Thymus (tissue), 11 donors: ENCODE results near the gene ABCC4. TPM values are rescaled to one million over a fixed set of nuclear protein-coding genes. Genes with fewer than 3 reads are reported as not detected.

ENCODE experiments used
- DNase-seq, 9 donors: peaks; one replicate each; pipeline ENCODE4 v3.0.0-alpha.2; 2013; ENCODE audit warnings: low spot score in 9 of 9, low read depth in 6 of 9, missing footprints in 1 of 9
- H3K27ac ChIP-seq, 2 donors: one replicate each; pipeline ENCODE4 v1.5.1; 2013; ENCODE audit warnings: control low read depth in 1 of 2, low read depth in 1 of 2, low read length in 1 of 2, mild to moderate bottlenecking in 1 of 2, moderate library complexity in 1 of 2
- H3K27me3 ChIP-seq, 2 donors: one replicate each; pipeline ENCODE4 v1.5.1; 2013; ENCODE audit warnings: low read length in 1 of 2; ENCODE audit not compliant: control insufficient read depth in 2 of 2, insufficient read depth in 1 of 2
- H3K36me3 ChIP-seq, 2 donors: one replicate each; pipeline ENCODE4 v1.5.1; 2013; ENCODE audit warnings: low read length in 1 of 2, mild to moderate bottlenecking in 1 of 2, moderate library complexity in 1 of 2; ENCODE audit not compliant: control insufficient read depth in 2 of 2, insufficient read depth in 2 of 2
- H3K4me1 ChIP-seq, 2 donors: one replicate each; pipeline ENCODE4 v1.5.1; 2013; ENCODE audit warnings: low read length in 2 of 2; ENCODE audit not compliant: control insufficient read depth in 2 of 2, insufficient read depth in 2 of 2
- H3K4me3 ChIP-seq, 2 donors: one replicate each; pipeline ENCODE4 v1.5.1; 2013; ENCODE audit warnings: low read length in 2 of 2, control low read depth in 1 of 2, mild to moderate bottlenecking in 1 of 2
- H3K9me3 ChIP-seq, 2 donors: one replicate each; pipeline ENCODE4 v1.5.1; 2013; ENCODE audit warnings: low read length in 1 of 2, mild to moderate bottlenecking in 1 of 2; ENCODE audit not compliant: control insufficient read depth in 2 of 2, insufficient read depth in 1 of 2
- WGBS: extraction: QIAGEN DNeasy Blood & Tissue Kit; methylation state at CpG from one replicate; pipeline ENCODE4 v1.1.7; 2013; 5-methylcytosine and 5-hydroxymethylcytosine counted together
- polyA plus RNA-seq: library from polyadenylated mRNA; stranded (reverse); fragments of 200-250 nt; gene quantifications from one replicate; pipeline ENCODE4 v1.2.3, GENCODE V29; 2013
- total RNA-seq: library from RNA; stranded (reverse); fragments of 120-200 nt; gene quantifications from one replicate; pipeline ENCODE4 v1.2.4, GENCODE V29; 2013
- donor health status: healthy.

The ABCC4 gene
- total and polyA plus RNA-seq, 2 donors: 2.6 to 10.3 TPM

DNA sequence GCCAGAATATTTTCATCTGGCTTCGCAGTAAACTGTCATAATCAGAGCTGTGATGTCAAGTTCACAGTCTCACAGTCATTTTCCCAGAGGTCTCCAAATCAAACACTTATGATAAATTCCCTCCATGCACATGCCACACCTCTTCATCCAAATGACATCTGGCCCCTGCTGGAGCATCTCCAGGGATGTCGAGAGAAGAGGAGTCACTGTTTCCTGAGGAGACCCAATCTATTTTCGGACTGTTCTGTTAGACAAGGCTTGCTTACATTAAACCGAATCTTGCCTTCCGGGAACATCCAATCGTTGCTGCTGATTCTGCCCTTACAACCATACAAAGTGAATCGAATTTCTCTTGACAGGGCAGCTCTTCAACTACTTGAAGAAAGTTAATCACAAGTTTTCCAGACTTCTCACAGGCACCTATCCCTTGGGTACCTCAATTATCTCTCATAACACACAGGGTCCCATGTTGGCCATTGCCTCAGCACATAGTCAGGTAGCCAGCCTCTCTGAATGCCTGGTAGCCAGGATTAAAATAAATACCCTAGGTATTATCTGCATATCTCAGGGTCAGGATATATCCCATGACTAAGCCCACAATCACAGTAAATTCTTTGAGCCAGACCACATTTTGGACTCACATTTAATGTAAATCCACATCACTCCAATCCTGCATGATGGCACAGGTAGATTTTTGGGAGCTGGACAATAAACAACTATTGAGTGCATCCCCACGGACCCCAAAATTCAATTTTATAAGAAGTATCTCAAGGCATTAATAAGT, 182.5 kb downstream of the ABCC4 start:
- no peak for DNase-seq
- no peaks in the 10 kb centered on the region for H3K9me3 ChIP-seq
- WGBS: 95% methylated on average over 8 of the region's 8 CpGs
- no peaks in the 10 kb centered on the region for H3K4me1 ChIP-seq
- no peak overlapping the region for H3K4me3 ChIP-seq
- H3K36me3 ChIP-seq: no peaks in the 10 kb centered on the region
- no peaks in the 10 kb centered on the region for H3K27me3 ChIP-seq
- H3K27ac ChIP-seq: no peak overlapping the region

DNA sequence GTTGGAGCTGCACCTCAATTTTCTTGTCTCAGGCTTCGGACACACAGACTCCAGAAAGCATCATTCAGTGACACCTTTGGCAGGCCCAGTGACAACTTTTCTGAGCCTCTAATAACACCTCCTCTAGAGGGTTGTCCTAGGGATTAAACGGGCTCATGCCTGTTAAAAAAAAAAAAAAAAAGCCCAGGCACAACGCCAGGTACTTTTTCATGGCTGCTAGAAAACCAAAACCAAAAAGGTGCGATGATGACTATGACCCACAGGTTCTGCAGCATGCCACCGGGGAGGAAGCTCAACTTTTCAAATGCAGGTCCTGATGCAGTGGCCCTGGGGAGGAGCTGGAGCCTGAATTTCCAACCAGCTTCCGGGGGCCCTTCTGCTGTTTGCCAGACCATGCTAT, 184.2 kb downstream of the ABCC4 start:
- Histone ChIP-seq H3K27me3 (no peaks in the 10 kb centered on the region), H3K4me3 (no peak overlapping the region), H3K36me3 (no peaks in the 10 kb centered on the region), H3K9me3 (no peaks in the 10 kb centered on the region), H3K27ac (no peak overlapping the region), H3K4me1 (no peaks in the 10 kb centered on the region)
- 91% methylated on average over 6 of the region's 6 CpGs for WGBS
- DNase-seq: peak in 1 of 9 donors; percentile 22

DNA sequence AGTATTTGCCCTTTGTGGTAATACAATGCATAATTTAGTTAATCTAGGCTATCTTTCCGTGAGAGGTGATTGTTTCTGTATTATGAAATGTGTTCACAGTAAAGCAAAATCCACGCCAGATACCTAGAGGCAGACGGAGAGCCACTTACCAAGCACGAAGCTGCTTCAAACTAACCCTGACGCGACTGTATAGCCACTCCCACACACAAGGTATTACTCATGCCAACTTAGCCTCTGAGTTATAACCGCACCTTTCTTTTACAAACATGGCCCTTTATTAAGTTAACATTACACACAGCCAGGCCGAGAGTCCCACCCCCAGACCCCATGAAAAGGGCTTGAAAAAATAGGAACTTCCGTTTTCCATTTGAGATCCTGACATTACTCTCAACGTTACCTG, 185.7 kb downstream of the ABCC4 start:
- no peak for DNase-seq
- Histone ChIP-seq H3K4me1 (no peaks in the 10 kb centered on the region), H3K27me3 (no peaks in the 10 kb centered on the region), H3K36me3 (no peaks in the 10 kb centered on the region), H3K27ac (no peak overlapping the region), H3K4me3 (no peak overlapping the region), H3K9me3 (no peaks in the 10 kb centered on the region)
- WGBS: 98% methylated on average over 10 of the region's 10 CpGs

DNA sequence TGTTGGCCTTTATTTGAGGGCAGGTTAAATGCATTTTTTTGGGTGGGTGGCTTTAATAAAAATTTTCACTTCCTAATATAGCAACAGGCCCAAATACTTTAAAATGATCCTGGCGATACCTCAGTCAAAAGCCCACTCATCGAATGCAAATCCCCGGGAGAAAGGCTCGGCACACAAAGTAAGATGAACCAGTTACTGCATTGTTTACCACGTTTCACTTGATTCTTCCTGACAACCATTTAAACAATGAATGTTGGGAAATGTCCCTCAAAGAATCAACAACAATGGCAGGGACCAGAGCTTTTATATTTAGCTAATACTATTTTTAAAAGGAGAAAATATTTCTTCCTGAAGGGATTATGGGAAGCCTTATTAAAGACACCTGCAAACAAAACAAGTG, 187.7 kb downstream of the ABCC4 start:
- no peak overlapping the region for H3K27ac ChIP-seq
- WGBS: 95% methylated on average over 5 of the region's 5 CpGs
- H3K36me3 ChIP-seq: peaks cover 0 to 2% of the 10 kb centered on the region in 2 donors
- H3K4me1 ChIP-seq: no peaks in the 10 kb centered on the region
- H3K4me3 ChIP-seq: no peak overlapping the region
- DNase-seq: no peak
- H3K27me3 ChIP-seq: no peaks in the 10 kb centered on the region
- peaks cover 0 to 1% of the 10 kb centered on the region in 2 donors for H3K9me3 ChIP-seq

DNA sequence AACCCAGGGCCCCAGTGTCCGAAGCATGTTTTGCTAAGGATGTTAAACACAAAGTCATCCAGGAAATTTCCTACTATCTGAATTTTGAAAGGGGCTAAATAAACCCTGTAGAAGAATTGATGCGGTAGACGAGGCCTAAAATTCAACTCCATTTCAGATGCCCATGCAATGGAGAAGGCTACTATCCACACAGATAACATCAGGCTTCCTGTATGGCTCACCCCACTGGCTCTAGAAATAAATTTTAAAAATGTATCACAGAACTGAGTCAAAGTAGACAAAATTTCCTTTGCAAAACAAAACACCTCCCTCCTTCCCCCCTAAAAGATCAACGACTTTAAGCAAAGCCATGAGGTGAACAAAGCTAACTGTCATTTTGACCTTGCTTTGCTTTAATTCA, 188.4 kb downstream of the ABCC4 start:
- WGBS: 96% methylated on average over 4 of the region's 4 CpGs
- Histone ChIP-seq H3K4me1 (no peaks in the 10 kb centered on the region), H3K4me3 (no peak overlapping the region), H3K27me3 (no peaks in the 10 kb centered on the region), H3K9me3 (peaks cover 0 to 4% of the 10 kb centered on the region in 2 donors), H3K36me3 (peaks cover 0 to 2% of the 10 kb centered on the region in 2 donors), H3K27ac (no peak overlapping the region)
- DNase-seq: no peak

DNA sequence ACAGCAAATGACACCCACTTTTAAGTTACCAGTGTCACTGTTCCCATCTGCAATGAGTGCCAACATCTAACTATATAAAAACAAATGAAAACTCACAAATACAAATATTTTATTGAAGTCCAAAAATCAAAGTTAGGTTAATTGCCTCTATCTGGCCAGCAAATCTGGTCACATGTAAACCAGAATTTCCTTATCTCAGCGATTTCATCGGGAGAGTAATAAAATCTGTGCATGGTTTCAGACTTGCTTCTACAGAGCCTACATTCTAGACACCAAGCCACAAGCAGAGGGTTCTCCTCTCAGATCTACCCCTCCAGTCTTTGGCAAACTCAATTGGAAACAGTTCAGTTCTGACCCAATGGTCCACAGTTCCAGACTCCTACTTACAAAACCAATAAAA, 189.6 kb downstream of the ABCC4 start:
- Histone ChIP-seq H3K36me3 (peaks cover 0 to 2% of the 10 kb centered on the region in 2 donors), H3K9me3 (peaks cover 0 to 4% of the 10 kb centered on the region in 2 donors), H3K4me1 (no peaks in the 10 kb centered on the region), H3K27ac (no peak overlapping the region), H3K27me3 (no peaks in the 10 kb centered on the region), H3K4me3 (no peak overlapping the region)
- 84% methylated on average over 2 of the region's 2 CpGs for WGBS
- no peak for DNase-seq

DNA sequence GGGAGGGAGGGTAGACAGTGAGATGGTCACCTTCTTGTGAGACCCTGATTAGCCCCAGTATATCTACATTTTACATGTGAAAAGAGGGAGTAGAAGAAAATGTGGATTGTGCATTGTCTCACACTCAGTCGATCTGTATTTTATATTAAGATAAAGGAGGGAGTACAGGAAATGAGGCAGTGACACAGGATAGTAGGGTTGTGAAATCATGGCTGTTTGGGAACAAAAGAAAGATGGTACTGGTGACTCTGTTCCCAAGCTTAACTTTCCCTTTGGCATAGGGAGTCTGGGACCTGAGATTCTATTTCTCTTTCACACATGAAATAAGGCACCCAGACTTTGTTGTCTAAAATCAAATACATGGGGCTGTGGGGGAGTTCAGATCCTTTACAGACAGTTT, 194.7 kb downstream of the ABCC4 start:
- peaks cover 0 to 2% of the 10 kb centered on the region in 2 donors for H3K36me3 ChIP-seq
- H3K4me1 ChIP-seq: no peaks in the 10 kb centered on the region
- no peak overlapping the region for H3K27ac ChIP-seq
- 95% methylated on average over 1 of the region's 1 CpG for WGBS
- H3K4me3 ChIP-seq: no peak overlapping the region
- no peak for DNase-seq
- no peaks in the 10 kb centered on the region for H3K27me3 ChIP-seq
- peaks cover 0 to 4% of the 10 kb centered on the region in 2 donors for H3K9me3 ChIP-seq

DNA sequence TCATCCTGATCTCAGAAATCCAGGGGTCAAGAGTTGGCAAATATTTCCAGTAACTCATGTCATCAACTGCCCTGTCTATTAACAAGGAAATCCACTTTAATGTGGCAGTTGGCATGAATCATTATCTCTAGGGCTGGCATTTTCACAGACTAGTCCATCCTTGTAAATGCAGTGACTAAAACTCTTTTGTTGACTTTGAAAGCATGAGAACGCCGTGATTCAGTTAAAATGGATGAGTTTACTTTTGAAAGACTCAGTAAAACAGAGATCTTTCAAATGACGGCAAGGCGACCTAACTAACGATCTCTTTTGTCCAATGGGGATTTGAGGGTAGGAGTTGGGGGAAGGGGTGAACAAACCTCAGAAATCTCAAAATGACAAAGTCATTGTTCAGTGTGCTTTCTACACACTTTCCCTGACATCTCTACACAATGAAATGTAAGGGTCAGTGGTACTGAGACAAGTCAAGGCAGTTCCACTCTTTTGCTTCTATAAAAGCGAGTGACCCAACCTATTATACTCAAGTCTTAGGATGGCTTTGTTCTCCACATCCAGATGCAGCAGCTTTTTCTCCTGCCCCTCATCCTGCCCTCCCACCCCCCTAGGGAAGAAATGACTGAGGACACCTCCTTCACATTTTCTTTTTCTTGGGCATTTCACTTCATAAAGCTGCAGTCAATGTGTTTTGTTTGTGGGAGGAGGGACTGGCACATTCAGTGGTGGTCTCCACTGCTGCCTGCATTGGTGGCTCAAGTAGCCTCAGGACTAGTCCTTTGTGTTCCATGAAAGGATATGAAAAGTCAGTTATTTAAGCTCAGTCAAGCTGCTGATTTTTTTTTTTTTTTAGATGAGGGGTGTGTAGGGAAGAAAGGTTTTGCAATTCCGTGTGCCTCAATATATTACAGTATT, 200.5 kb downstream of the ABCC4 start:
- H3K9me3 ChIP-seq: peaks cover 0 to 1% of the 10 kb centered on the region in 2 donors
- H3K27ac ChIP-seq: no peak overlapping the region
- H3K27me3 ChIP-seq: no peaks in the 10 kb centered on the region
- WGBS: 96% methylated on average over 7 of the region's 7 CpGs
- no peak overlapping the region for H3K4me3 ChIP-seq
- no peaks in the 10 kb centered on the region for H3K36me3 ChIP-seq
- DNase-seq: no peak
- no peaks in the 10 kb centered on the region for H3K4me1 ChIP-seq

DNA sequence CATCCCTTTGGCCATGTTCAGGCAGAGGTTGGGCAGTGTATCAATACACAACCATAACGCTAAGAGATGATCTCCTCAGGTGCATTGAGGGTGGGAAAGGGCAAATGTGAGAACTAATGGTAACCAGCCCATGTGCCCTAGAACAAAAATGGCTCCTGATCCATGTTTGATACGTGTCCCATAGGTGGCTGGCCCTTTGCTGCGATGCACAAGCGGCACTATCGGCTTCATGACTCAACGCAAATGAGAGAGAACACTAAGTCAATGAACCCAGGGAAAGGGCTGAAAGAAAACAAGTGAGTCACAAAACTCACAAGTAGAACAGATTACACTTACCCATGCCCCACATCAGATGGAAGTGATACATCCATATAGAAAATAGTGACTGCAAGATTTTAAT, 201.7 kb downstream of the ABCC4 start:
- DNase-seq: no peak
- H3K4me3 ChIP-seq: no peak overlapping the region
- no peaks in the 10 kb centered on the region for H3K36me3 ChIP-seq
- H3K27ac ChIP-seq: no peak overlapping the region
- H3K27me3 ChIP-seq: no peaks in the 10 kb centered on the region
- H3K4me1 ChIP-seq: no peaks in the 10 kb centered on the region
- H3K9me3 ChIP-seq: peaks cover 0 to 1% of the 10 kb centered on the region in 2 donors
- WGBS: over 99% methylated on average over 6 of the region's 6 CpGs
